ENCODE measurements around the gene TAF5L.

- TF ChIP-seq CTCF (IDR thresholded peaks at IDR 0.05) (no peak), POLR2A (IDR thresholded peaks at IDR 0.05) (no peak)
Observed at GRCh38 chr1:229582715-229583114, 43.2 kb downstream of the TAF5L start.
